A549 (cell line): Measurements from ENCODE around the gene TCF12. TPM values are rescaled to one million over a fixed set of nuclear protein-coding genes. Genes with fewer than 3 reads are reported as not detected.

Experiments
- ATAC-seq, 2 experiments: fragments of 200-7000 bp in 1 of 2; fragments of >200 bp in 1 of 2; cut with Nextera tagmentation in 1 of 2; cut with Tn5 transposase in 1 of 2; 3 replicates each; pipeline versions ENCODE4 v1.8.0 to v1.9.1; 2018 to 2020; ENCODE audit warnings: mild to moderate bottlenecking in 1 of 2, moderate library complexity in 1 of 2
- CTCF ChIA-PET: fragments of 300-600 bp; sonication (Branson Sonifier 250); formaldehyde crosslinking; extraction: SDS; loops from one replicate; lab custom pipeline; 2021; ENCODE audit warnings: antibody characterized with exemption, inconsistent platforms; lab: Yijun Ruan, JAX
- POLR2A ChIA-PET: fragments of 350-600 bp; formaldehyde crosslinking; extraction: SDS; loops from one replicate; lab custom pipeline; 2021; ENCODE audit warnings: antibody characterized with exemption, inconsistent platforms; lab: Yijun Ruan, JAX
- DNase-seq, 2 experiments: peaks; one replicate each; pipeline versions ENCODE4 v3.0.0 to v3.0.0-alpha.2; 2011 to 2016; ENCODE audit warnings: low read depth in 1 of 2, low spot score in 1 of 2
- FAIRE-seq: peaks from 2 replicates; lab custom pipeline; 2011; peaks lifted over from hg19 to GRCh38; lab: Jason Lieb, UNC
- H3K27ac ChIP-seq, 2 experiments: fragments of >200 bp; sonication (Bioruptor Twin); formaldehyde crosslinking; 3 replicates each; pipeline ENCODE4 v1.5.1; 2016 to 2017
- H3K4me1 ChIP-seq: fragments of >200 bp; sonication (Bioruptor Twin); formaldehyde crosslinking; 3 replicates; pipeline ENCODE4 v1.6.1; 2016
- H3K4me2 ChIP-seq: fragments of >200 bp; sonication (Bioruptor Twin); formaldehyde crosslinking; 3 replicates; pipeline ENCODE4 v1.6.1; 2016
- H3K4me3 ChIP-seq: fragments of >200 bp; sonication (Bioruptor Twin); formaldehyde crosslinking; 3 replicates; pipeline ENCODE4 v1.5.1; 2016
- H3K9me3 ChIP-seq: fragments of >200 bp; sonication (Bioruptor Twin); formaldehyde crosslinking; 3 replicates; pipeline ENCODE4 v1.6.1; 2016
- CBX8 ChIP-seq: fragments of 200-600 bp; sonication (generic); IDR thresholded peaks from 2 replicates; pipeline ENCODE4 v1.6.1; 2016
- CHD2 ChIP-seq: fragments of 150-350 bp; IDR thresholded peaks from 2 replicates; pipeline ENCODE4 v1.6.1; 2014; ENCODE audit warnings: low read length; ENCODE audit not compliant: partially characterized antibody
- CTCF ChIP-seq: fragments of >200 bp; sonication (Bioruptor Twin); formaldehyde crosslinking; IDR thresholded peaks from 3 replicates; pipeline ENCODE4 v1.5.1; 2016
- EHMT2 ChIP-seq: fragments of 200-600 bp; sonication (generic); IDR thresholded peaks from 2 replicates; pipeline ENCODE4 v1.6.1; 2016; ENCODE audit warnings: antibody characterized with exemption, low read depth, mild to moderate bottlenecking, moderate library complexity
- ELK1 ChIP-seq: fragments of 150-350 bp; IDR thresholded peaks from 2 replicates; pipeline ENCODE4 v1.6.1; 2014; ENCODE audit warnings: low read depth, mild to moderate bottlenecking, low read length
- FOSL2 ChIP-seq, 2 experiments: fragments of 450-650 bp in 1 of 2; fragments of >200 bp in 1 of 2; sonication (Bioruptor Twin) in 1 of 2; formaldehyde crosslinking; IDR thresholded peaks; 2 replicates each; pipeline versions ENCODE4 v1.5.0 to v1.6.1; 2016 to 2020; ENCODE audit warnings: mild to moderate bottlenecking in 1 of 2, moderate library complexity in 1 of 2
- HES2 ChIP-seq: fragments of >200 bp; sonication (Bioruptor Twin); formaldehyde crosslinking; IDR thresholded peaks from 2 replicates; pipeline ENCODE4 v1.6.1; 2016
- KDM1A ChIP-seq: fragments of 200-600 bp; sonication (generic); IDR thresholded peaks from 2 replicates; pipeline ENCODE4 v1.6.1; 2016; ENCODE audit warnings: low read depth, mild to moderate bottlenecking
- MAFK ChIP-seq: fragments of 450-650 bp; IDR thresholded peaks from 2 replicates; pipeline ENCODE4 v1.6.1; 2014; ENCODE audit not compliant: partially characterized antibody
- MAZ ChIP-seq: fragments of 150-350 bp; IDR thresholded peaks from 2 replicates; pipeline ENCODE4 v1.6.1; 2014; ENCODE audit warnings: antibody characterized with exemption, low read depth, low read length, borderline replicate concordance
- NFE2L2 ChIP-seq: fragments of 150-350 bp; conservative IDR thresholded peaks from 2 replicates; pipeline ENCODE4 v1.6.1; 2014; ENCODE audit warnings: low read length
- NPAS2 ChIP-seq: fragments of 250-450 bp; sonication (Bioruptor Pico); IDR thresholded peaks from 2 replicates; pipeline ENCODE4 v1.8.0; 2022; ENCODE audit warnings: mild to moderate bottlenecking, moderate library complexity, borderline replicate concordance
- RAD21 ChIP-seq, 2 experiments: fragments of >200 bp in 1 of 2; sonication (Bioruptor Twin) in 1 of 2; formaldehyde crosslinking in 1 of 2; IDR thresholded peaks in 1 of 2; conservative IDR thresholded peaks in 1 of 2; 2 replicates in 1 of 2; 3 replicates in 1 of 2; pipeline ENCODE4 v1.6.1; 2012 to 2018; ENCODE audit warnings: inconsistent platforms in 1 of 2
- RFX5 ChIP-seq: fragments of 450-650 bp; IDR thresholded peaks from 2 replicates; pipeline ENCODE4 v1.7.1; 2014; ENCODE audit warnings: antibody characterized with exemption, mild to moderate bottlenecking, moderate library complexity
- SMC3 ChIP-seq: fragments of >200 bp; sonication (Bioruptor Twin); formaldehyde crosslinking; IDR thresholded peaks from 3 replicates; pipeline ENCODE4 v1.6.1; 2018; ENCODE audit warnings: inconsistent platforms
- USF2 ChIP-seq: fragments of 450-650 bp; IDR thresholded peaks from 2 replicates; pipeline ENCODE4 v1.6.1; 2014; ENCODE audit warnings: antibody characterized with exemption
- ZFP36 ChIP-seq: fragments of 450-650 bp; IDR thresholded peaks from 2 replicates; pipeline ENCODE4 v1.6.1; 2014; ENCODE audit warnings: borderline replicate concordance; ENCODE audit not compliant: partially characterized antibody
- WGBS: methylation state at CpG from one replicate; pipeline ENCODE4 v1.1.6; 2017; ENCODE audit errors: missing lambda C conversion rate; 5-methylcytosine and 5-hydroxymethylcytosine counted together
- polyA plus RNA-seq, 4 experiments: library from polyadenylated mRNA; depleted of rRNA in 3 of 4; stranded (reverse); fragments of >200 nt; fragmentation: RNase III in 1 of 4; extraction: RNeasy Plus Mini Kit Qiagen cat#74134 plus additional on column Dnase treatment in 1 of 4; gene quantifications; 2 replicates in 3 of 4; 3 replicates in 1 of 4; pipeline ENCODE4 v1.2.3, GENCODE V29; 2011 to 2017
- TF ChIP-seq, protein P1 (sequence below): IDR thresholded peaks from 2 replicates; pipeline ENCODE4 v1.6.1; 2012; ENCODE audit warnings: low read depth, borderline replicate concordance
- TF ChIP-seq, protein P2 (sequence below): fragments of 200-600 bp; sonication (generic); IDR thresholded peaks from 2 replicates; pipeline ENCODE4 v1.6.1; 2016; ENCODE audit warnings: antibody characterized with exemption, mild to moderate bottlenecking, moderate library complexity
- TF ChIP-seq, protein P3 (sequence below): fragments of 250-450 bp; sonication (Bioruptor Pico); IDR thresholded peaks from 2 replicates; pipeline ENCODE4 v1.5.0; 2020; ENCODE audit warnings: low read depth, mild to moderate bottlenecking, moderate library complexity

TCF12 gene
- polyA plus RNA-seq, 2 of the 4 experiments (the other 2 are of a cell fraction) = 36.3 to 121 TPM

DNA sequence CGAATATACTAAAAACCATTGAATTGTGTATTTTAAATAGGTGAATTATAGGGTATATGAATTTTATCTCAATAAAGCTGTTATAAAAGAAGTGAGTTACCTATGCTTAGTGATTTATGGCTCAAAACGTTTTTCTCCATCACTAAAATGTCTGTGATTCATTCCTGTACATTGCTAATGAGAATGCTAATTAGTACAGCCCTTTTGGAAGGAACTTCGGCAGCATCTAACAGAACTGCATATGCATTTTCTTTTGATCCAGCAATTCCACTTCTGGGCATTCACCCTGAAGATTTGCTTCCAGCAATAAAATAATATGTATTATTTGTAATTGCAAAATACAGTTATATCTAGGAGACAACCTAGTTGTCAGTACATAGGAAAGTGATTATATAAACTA is 53.6 kb downstream of the TCF12 start:
- DNase-seq = no peak
- FAIRE-seq = no peak
- 59% methylated on average over 3 of the region's 3 CpGs for WGBS
- POLR2A ChIA-PET = no interaction called here
- CTCF ChIA-PET = no interaction called here
- Histone ChIP-seq H3K4me3 (no peak overlapping the region), H3K4me2 (no peak overlapping the region), H3K9me3 (no peaks in the 10 kb centered on the region), H3K4me1 (peaks cover 57% of the 10 kb centered on the region), H3K27ac (no peak overlapping the region)
- TF ChIP-seq RAD21 (conservative IDR thresholded peaks at IDR 0.05 in 1 of 2, IDR thresholded peaks at IDR 0.05 in 1 of 2) = no peak
- TF ChIP-seq KDM1A = no peak
- no peak for ATAC-seq

DNA sequence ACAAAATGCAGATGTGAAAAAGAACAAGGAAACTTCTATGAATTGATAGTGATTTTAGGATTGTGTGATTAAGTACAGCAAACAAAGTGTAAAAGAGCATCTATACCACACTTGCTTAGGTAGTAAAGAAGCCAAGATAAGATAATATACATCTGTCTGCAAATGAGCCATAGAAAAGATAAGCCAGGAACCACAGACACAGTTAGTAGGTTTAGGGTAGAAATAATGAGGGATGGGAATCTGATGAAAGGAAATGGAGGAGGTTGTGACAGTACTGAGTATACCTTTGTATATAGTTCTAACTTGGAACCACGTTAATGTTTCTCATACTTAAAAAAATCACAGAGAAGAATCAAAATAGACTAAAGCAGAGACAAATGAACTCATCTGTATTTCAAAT is 54.0 kb downstream of the TCF12 start:
- WGBS = 48% methylated on average over 1 of the region's 1 CpG
- Histone ChIP-seq H3K4me3 (no peak overlapping the region), H3K27ac (no peak overlapping the region), H3K4me2 (peak overlapping the region; percentile 31; the same call in 2 of the 3 replicates), H3K9me3 (no peaks in the 10 kb centered on the region), H3K4me1 (peaks cover 57% of the 10 kb centered on the region)
- ChIA-PET CTCF (no interaction called here), POLR2A (no interaction called here)
- ATAC-seq (peak in 1 of 2 experiments; percentile 54; a peak in 3 of 6 replicates), FAIRE-seq (peak; percentile 68), DNase-seq (no peak)
- TF ChIP-seq, protein P1, sequence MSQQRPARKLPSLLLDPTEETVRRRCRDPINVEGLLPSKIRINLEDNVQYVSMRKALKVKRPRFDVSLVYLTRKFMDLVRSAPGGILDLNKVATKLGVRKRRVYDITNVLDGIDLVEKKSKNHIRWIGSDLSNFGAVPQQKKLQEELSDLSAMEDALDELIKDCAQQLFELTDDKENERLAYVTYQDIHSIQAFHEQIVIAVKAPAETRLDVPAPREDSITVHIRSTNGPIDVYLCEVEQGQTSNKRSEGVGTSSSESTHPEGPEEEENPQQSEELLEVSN = no peak
- TF ChIP-seq NFE2L2 = no peak
- no peak for TF ChIP-seq CTCF
- no peak for TF ChIP-seq ELK1
- TF ChIP-seq EHMT2 = no peak
- no peak for TF ChIP-seq CHD2
- no peak for TF ChIP-seq RFX5
- no peak for TF ChIP-seq MAFK
- TF ChIP-seq HES2 = no peak
- TF ChIP-seq NPAS2 = no peak
- no peak for TF ChIP-seq FOSL2 (IDR thresholded peaks at IDR 0.05)
- no peak for TF ChIP-seq FOSL2 (CRISPR knock-in tag; IDR thresholded peaks at IDR 0.05)
- TF ChIP-seq, protein P2, sequence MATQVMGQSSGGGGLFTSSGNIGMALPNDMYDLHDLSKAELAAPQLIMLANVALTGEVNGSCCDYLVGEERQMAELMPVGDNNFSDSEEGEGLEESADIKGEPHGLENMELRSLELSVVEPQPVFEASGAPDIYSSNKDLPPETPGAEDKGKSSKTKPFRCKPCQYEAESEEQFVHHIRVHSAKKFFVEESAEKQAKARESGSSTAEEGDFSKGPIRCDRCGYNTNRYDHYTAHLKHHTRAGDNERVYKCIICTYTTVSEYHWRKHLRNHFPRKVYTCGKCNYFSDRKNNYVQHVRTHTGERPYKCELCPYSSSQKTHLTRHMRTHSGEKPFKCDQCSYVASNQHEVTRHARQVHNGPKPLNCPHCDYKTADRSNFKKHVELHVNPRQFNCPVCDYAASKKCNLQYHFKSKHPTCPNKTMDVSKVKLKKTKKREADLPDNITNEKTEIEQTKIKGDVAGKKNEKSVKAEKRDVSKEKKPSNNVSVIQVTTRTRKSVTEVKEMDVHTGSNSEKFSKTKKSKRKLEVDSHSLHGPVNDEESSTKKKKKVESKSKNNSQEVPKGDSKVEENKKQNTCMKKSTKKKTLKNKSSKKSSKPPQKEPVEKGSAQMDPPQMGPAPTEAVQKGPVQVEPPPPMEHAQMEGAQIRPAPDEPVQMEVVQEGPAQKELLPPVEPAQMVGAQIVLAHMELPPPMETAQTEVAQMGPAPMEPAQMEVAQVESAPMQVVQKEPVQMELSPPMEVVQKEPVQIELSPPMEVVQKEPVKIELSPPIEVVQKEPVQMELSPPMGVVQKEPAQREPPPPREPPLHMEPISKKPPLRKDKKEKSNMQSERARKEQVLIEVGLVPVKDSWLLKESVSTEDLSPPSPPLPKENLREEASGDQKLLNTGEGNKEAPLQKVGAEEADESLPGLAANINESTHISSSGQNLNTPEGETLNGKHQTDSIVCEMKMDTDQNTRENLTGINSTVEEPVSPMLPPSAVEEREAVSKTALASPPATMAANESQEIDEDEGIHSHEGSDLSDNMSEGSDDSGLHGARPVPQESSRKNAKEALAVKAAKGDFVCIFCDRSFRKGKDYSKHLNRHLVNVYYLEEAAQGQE = no peak
- TF ChIP-seq, protein P3, sequence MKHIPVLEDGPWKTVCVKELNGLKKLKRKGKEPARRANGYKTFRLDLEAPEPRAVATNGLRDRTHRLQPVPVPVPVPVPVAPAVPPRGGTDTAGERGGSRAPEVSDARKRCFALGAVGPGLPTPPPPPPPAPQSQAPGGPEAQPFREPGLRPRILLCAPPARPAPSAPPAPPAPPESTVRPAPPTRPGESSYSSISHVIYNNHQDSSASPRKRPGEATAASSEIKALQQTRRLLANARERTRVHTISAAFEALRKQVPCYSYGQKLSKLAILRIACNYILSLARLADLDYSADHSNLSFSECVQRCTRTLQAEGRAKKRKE (CRISPR knock-in tag) = no peak
- no peak for TF ChIP-seq SMC3
- TF ChIP-seq MAZ = no peak
- no peak for TF ChIP-seq KDM1A
- TF ChIP-seq CBX8 = no peak
- TF ChIP-seq ZFP36 = no peak
- TF ChIP-seq USF2 = no peak
